Prostate gland (tissue), 2 donors: ENCODE results near the gene LEPROT. TPM values are rescaled to one million over a fixed set of nuclear protein-coding genes. Genes with fewer than 3 reads are reported as not detected.

ENCODE experiments used
- DNase-seq: peaks from one replicate; pipeline ENCODE4 v3.0.0-alpha.2; 2019; ENCODE audit warnings: low spot score
- H3K27ac ChIP-seq, 2 donors: fragments of 200-600 bp; sonication (generic); 2 replicates each; pipeline ENCODE4 v1.5.1; 2017 to 2019
- H3K27me3 ChIP-seq: fragments of 200-600 bp; sonication (generic); replicated peaks from 2 replicates; pipeline ENCODE4 v1.5.1; 2019; ENCODE audit not compliant: insufficient read depth
- H3K36me3 ChIP-seq, 2 donors: fragments of 200-600 bp; sonication (generic); 1 replicate in 1 of 2; 2 replicates in 1 of 2; pipeline versions ENCODE4 v1.5.1 to v1.8.1; 2017 to 2019
- H3K4me1 ChIP-seq: fragments of 200-600 bp; sonication (generic); replicated peaks from 2 replicates; pipeline ENCODE4 v1.5.1; 2019
- H3K4me3 ChIP-seq, 2 donors: fragments of 200-600 bp; sonication (generic); 2 replicates each; pipeline ENCODE4 v1.5.1; 2017 to 2019
- H3K9me3 ChIP-seq: fragments of 200-600 bp; sonication (generic); 2 replicates; pipeline ENCODE4 v1.5.1; 2017
- POLR2A ChIP-seq: fragments of 450-650 bp; IDR thresholded peaks from one replicate; pipeline ENCODE4 v1.6.1; 2016; ENCODE audit warnings: antibody characterized with exemption, mild to moderate bottlenecking
- POLR2AphosphoS5 ChIP-seq: sonication (generic); formaldehyde crosslinking; IDR thresholded peaks from one replicate; pipeline ENCODE4 v1.6.1; 2017; ENCODE audit warnings: antibody characterized with exemption
- whole genome bisulfite sequencing: methylation state at CpG from one replicate; pipeline ENCODE4 v1.1.5; 2018; 5-methylcytosine and 5-hydroxymethylcytosine counted together
- intact Hi-C: fragments of 100-400 bp; cut with DNase I; formaldehyde crosslinking; loops from one replicate; pipeline ENCODE4 v1.14.2; 2022
- total RNA-seq, 2 donors: library from RNA; depleted of rRNA; stranded (reverse); fragments of >200 nt; gene quantifications; one replicate each; pipeline ENCODE4 v1.1.0, GENCODE V29; 2016
- TF ChIP-seq, protein P1 (sequence below), 4 experiments: fragments of 200-600 bp in 2 of 4; fragments of 450-650 bp in 2 of 4; sonication (generic) in 2 of 4; IDR thresholded peaks; 1 replicate in 3 of 4; 2 replicates in 1 of 4; pipeline ENCODE4 v1.5.1; 2016 to 2019; ENCODE audit warnings: antibody characterized with exemption in 4 of 4, mild to moderate bottlenecking in 2 of 4, moderate library complexity in 2 of 4

The LEPROT gene
- total RNA-seq, 2 donors from 2014 or later, result 39.5 to 64.2 TPM

DNA sequence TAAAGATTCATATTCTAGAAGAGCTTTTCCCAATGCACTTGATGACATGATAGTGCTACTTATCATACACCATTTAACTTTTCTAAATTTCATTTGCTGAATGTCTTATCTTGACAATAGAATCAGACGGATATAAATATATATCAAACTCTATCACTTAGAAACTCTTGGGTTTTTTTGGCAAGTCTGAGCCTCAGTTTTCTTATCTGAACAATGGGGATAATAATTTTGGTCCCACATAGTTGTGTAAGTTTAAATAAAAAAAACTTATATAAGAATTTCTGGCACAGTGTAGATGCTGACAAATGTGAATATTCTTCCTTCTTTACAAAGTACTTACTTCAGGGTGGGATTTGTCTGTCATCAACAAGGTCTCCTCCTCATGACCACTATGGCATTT, 21.5 kb upstream of the LEPROT start:
- Histone ChIP-seq H3K27ac (no peak overlapping the region), H3K9me3 (no peaks in the 10 kb centered on the region), H3K27me3 (no peaks in the 10 kb centered on the region), H3K36me3 (no peaks in the 10 kb centered on the region), H3K4me3 (no peak overlapping the region), H3K4me1 (no peaks in the 10 kb centered on the region)
- no peak for DNase-seq
- no peak for TF ChIP-seq POLR2AphosphoS5
- no peak for TF ChIP-seq POLR2A
- TF ChIP-seq, protein P1, sequence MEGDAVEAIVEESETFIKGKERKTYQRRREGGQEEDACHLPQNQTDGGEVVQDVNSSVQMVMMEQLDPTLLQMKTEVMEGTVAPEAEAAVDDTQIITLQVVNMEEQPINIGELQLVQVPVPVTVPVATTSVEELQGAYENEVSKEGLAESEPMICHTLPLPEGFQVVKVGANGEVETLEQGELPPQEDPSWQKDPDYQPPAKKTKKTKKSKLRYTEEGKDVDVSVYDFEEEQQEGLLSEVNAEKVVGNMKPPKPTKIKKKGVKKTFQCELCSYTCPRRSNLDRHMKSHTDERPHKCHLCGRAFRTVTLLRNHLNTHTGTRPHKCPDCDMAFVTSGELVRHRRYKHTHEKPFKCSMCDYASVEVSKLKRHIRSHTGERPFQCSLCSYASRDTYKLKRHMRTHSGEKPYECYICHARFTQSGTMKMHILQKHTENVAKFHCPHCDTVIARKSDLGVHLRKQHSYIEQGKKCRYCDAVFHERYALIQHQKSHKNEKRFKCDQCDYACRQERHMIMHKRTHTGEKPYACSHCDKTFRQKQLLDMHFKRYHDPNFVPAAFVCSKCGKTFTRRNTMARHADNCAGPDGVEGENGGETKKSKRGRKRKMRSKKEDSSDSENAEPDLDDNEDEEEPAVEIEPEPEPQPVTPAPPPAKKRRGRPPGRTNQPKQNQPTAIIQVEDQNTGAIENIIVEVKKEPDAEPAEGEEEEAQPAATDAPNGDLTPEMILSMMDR (IDR thresholded peaks at IDR 0.05), result no peak
- intact Hi-C loops, result no loop called here
- 93% methylated on average over 1 of the region's 1 CpG for WGBS

DNA sequence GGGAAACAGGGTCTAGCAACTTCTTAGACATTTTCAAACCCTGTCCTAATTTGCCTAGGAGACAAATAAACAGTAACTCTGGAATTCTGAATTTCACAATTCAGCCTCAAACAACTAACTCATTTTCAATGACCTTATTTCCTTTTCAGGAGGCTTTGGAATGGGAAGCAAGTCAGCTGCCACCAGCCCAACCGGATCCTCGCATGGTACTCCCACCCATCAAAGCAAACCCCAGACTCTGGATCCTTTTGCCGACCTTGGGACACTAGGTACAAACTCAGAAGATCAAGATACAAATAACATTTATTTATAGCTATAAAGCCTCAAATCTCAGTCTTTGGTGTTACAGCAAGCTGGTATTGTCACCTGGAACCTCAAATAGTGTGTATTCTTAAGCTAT, 18.9 kb upstream of the LEPROT start:
- no peak overlapping the region for H3K4me3 ChIP-seq
- H3K4me1 ChIP-seq, result no peaks in the 10 kb centered on the region
- TF ChIP-seq POLR2AphosphoS5, result no peak
- TF ChIP-seq, protein P1 (IDR thresholded peaks at IDR 0.05), result no peak
- WGBS, result 85% methylated on average over 3 of the region's 3 CpGs
- no peaks in the 10 kb centered on the region for H3K36me3 ChIP-seq
- no peak for DNase-seq
- intact Hi-C loops, result no loop called here
- no peak overlapping the region for H3K27ac ChIP-seq
- no peaks in the 10 kb centered on the region for H3K27me3 ChIP-seq
- no peaks in the 10 kb centered on the region for H3K9me3 ChIP-seq

DNA sequence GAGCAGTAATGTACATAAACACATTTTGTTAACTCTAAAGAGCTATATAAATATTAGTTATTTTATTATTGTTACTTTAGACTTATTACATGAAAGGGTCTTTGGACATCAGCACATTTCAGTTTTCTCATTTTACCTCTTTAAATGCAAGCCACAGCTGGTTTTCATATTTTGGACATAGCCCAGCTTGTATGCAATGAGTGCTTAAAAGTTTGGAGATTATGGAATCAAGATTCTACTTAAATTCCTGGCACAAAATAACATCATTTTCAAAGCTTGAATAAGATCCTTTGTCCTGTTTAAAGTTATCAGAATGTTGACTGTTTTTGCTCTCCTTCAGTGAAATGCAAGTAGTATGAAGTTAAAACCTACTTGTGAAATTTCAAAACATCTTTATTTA, 15.5 kb upstream of the LEPROT start:
- TF ChIP-seq POLR2AphosphoS5 (no peak), POLR2A (no peak)
- no peaks in the 10 kb centered on the region for H3K4me1 ChIP-seq
- intact Hi-C loops, result no loop called here
- H3K4me3 ChIP-seq, result no peak overlapping the region
- no peak for DNase-seq
- H3K36me3 ChIP-seq, result no peaks in the 10 kb centered on the region
- H3K27ac ChIP-seq, result no peak overlapping the region
- no peaks in the 10 kb centered on the region for H3K27me3 ChIP-seq
- H3K9me3 ChIP-seq, result no peaks in the 10 kb centered on the region

DNA sequence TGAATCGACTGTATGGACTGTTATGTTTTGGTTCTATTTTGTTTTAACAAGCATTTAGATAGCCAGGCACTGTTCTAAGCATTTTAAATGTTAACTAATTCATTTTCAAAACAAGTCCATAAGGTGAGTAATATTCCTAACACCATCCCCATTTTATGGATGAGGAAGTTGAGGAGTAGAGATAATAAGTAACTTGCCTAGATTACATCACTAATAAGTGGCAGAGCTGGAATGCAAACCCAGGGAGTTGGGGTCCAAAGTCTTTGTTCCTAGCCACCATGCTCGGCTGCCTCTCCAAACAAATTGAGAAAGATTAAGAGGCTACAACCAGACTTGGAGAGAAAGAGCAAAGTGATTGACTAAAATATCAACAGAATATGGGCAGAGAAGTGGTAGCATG, 12.6 kb upstream of the LEPROT start:
- Histone ChIP-seq H3K4me3 (no peak overlapping the region), H3K27ac (no peak overlapping the region), H3K36me3 (no peaks in the 10 kb centered on the region), H3K9me3 (no peaks in the 10 kb centered on the region), H3K4me1 (no peaks in the 10 kb centered on the region), H3K27me3 (no peaks in the 10 kb centered on the region)
- intact Hi-C loops, result no loop called here
- WGBS, result 72% methylated on average over 2 of the region's 2 CpGs
- DNase-seq, result no peak
- TF ChIP-seq, protein P1 (IDR thresholded peaks at IDR 0.05), result no peak

DNA sequence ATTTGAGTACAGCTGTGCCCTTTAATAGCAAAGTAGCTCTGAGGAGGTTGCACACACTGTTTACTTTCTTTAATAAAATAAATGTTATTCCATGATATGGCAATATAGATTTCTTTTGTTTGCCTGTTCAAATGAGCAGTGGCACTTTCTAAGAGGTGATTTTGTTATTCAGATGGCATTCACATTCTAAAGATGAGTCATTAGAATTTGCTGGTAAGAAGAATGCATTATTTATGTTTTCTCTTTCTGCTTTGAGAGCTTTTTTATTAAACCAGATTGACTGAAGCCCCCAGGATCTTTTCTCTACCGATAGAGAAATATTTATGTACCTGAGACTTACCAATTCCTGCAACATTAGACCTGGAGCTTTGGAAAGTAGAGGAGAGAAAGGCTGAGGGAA, 11.2 kb upstream of the LEPROT start:
- Histone ChIP-seq H3K36me3 (no peaks in the 10 kb centered on the region), H3K9me3 (no peaks in the 10 kb centered on the region), H3K4me1 (no peaks in the 10 kb centered on the region), H3K27me3 (no peaks in the 10 kb centered on the region), H3K27ac (no peak overlapping the region), H3K4me3 (no peak overlapping the region)
- no peak for DNase-seq
- TF ChIP-seq POLR2AphosphoS5, result no peak
- TF ChIP-seq, protein P1 (IDR thresholded peaks at IDR 0.05), result no peak
- TF ChIP-seq POLR2A, result no peak
- WGBS, result 63% methylated on average over 1 of the region's 1 CpG
- intact Hi-C loops, result no loop called here
